Adrenal gland (tissue), 5 donors: ENCODE measurements around the gene LSM14A.
A peak's percentile ranks its signal among the peaks of the same experiment; 100 is the strongest.

ENCODE experiments used
- CTCF ChIP-seq, 6 experiments: fragments of 450-650 bp in 4 of 6; fragments of 200-600 bp in 2 of 6; sonication (generic) in 1 of 6; IDR thresholded peaks; 1 replicate in 5 of 6; 2 replicates in 1 of 6; pipeline versions ENCODE4 v1.5.1 to v1.8.0; 2016 to 2021; ENCODE audit warnings: antibody characterized with exemption in 6 of 6, mild to moderate bottlenecking in 2 of 6, moderate library complexity in 1 of 6
- POLR2A ChIP-seq, 2 donors: fragments of 450-650 bp; IDR thresholded peaks; one replicate each; pipeline ENCODE4 v1.6.1; 2017; ENCODE audit warnings: antibody characterized with exemption in 2 of 2, mild to moderate bottlenecking in 2 of 2, moderate library complexity in 1 of 2
- donor health status: DM: no; HTN: no; CAD: no.

- TF ChIP-seq CTCF (IDR thresholded peaks at IDR 0.05) (no peak), POLR2A (IDR thresholded peaks at IDR 0.05) (peak; percentile 70)
Observed at GRCh38 chr19:34254046-34254697, 81.9 kb downstream of the LSM14A start, which contains the start of gene GARRE1.
